Testis (tissue), 2 donors: ENCODE data around the gene CBR3.
"Not testable (repeated sequence)": the region's sequence is repeated elsewhere in the genome, so short reads cannot be mapped to it uniquely, and the experiment has no call there.

Experiments used
- CTCF ChIP-seq, 3 experiments: fragments of 450-650 bp in 2 of 3; fragments of 200-600 bp in 1 of 3; sonication (generic) in 1 of 3; IDR thresholded peaks; one replicate each; pipeline ENCODE4 v1.5.1; 2016 to 2019; ENCODE audit warnings: antibody characterized with exemption in 3 of 3, mild to moderate bottlenecking in 2 of 3, moderate library complexity in 1 of 3
- POLR2A ChIP-seq: fragments of 450-650 bp; IDR thresholded peaks from one replicate; pipeline ENCODE4 v1.6.1; 2017; ENCODE audit warnings: antibody characterized with exemption, mild to moderate bottlenecking, moderate library complexity

- TF ChIP-seq POLR2A; CTCF (IDR thresholded peaks at IDR 0.05): not testable (repeated sequence)
Measured at GRCh38 chr21:36130414-36130762, 4.5 kb upstream of the CBR3 start.
